OCI-LY3 (cell line): ENCODE measurements around the gene ANO4.

Experiments
- EZH2phosphoT487 ChIP-seq: fragments of 200-600 bp; shearing (Covaris generic); IDR thresholded peaks from 2 replicates; pipeline ENCODE4 v1.6.1; 2018; ENCODE audit warnings: antibody characterized with exemption, mixed run types, low read depth
- TF ChIP-seq, protein P1 (sequence below): fragments of 200-600, 300-600 bp; sonication (generic); IDR thresholded peaks from 2 replicates; pipeline ENCODE4 v1.5.1; 2014; ENCODE audit warnings: antibody characterized with exemption, low read length, low read depth

DNA sequence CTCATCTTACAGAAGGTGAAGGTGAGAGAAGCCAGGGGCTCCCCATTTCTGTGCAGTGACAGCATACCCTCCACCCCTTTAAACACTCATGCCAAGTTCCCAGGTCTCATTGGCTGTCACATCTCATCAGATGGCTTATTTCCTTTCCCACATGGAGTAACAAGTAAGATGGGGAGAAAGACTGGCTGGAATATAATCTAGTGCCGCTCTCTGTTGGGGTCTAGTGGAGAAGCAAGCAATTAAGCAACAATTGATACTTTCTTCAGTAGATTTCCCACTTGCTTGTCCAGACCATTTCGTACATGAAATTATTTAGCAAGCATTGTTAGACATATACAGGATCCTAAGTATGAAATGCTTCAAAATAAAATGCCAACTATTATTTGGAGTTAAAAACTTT lies 323.3 kb downstream of the ANO4 start:
- TF ChIP-seq, protein P1, sequence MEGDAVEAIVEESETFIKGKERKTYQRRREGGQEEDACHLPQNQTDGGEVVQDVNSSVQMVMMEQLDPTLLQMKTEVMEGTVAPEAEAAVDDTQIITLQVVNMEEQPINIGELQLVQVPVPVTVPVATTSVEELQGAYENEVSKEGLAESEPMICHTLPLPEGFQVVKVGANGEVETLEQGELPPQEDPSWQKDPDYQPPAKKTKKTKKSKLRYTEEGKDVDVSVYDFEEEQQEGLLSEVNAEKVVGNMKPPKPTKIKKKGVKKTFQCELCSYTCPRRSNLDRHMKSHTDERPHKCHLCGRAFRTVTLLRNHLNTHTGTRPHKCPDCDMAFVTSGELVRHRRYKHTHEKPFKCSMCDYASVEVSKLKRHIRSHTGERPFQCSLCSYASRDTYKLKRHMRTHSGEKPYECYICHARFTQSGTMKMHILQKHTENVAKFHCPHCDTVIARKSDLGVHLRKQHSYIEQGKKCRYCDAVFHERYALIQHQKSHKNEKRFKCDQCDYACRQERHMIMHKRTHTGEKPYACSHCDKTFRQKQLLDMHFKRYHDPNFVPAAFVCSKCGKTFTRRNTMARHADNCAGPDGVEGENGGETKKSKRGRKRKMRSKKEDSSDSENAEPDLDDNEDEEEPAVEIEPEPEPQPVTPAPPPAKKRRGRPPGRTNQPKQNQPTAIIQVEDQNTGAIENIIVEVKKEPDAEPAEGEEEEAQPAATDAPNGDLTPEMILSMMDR, result 0 out of 2 replicates have a peak, but pooled peaks have one; percentile 15
- no peak for TF ChIP-seq EZH2phosphoT487
